ENCODE measurements around the gene RENBP.
"Not testable (repeated sequence)": the region's sequence is repeated elsewhere in the genome, so short reads cannot be mapped to it uniquely, and the experiment has no call there.

Gene RENBP
- 2.5 to 8.5 reads per million in 2 experiments for total RNA-seq

- DNase-seq (ENCODE audit: low read depth) = peak; percentile 31
Measured at GRCh38 chrX:153944140-153944799, at the start of gene RENBP. TSS of gene RENBP (minus strand) at chrX:153944643. CDS start at chrX:153944610, 33 bp downstream.

GRCh38 chrX:153993978-153994377, 49.5 kb upstream of the RENBP start:
- DNase-seq (ENCODE audit: low read depth) = no peak

DNA sequence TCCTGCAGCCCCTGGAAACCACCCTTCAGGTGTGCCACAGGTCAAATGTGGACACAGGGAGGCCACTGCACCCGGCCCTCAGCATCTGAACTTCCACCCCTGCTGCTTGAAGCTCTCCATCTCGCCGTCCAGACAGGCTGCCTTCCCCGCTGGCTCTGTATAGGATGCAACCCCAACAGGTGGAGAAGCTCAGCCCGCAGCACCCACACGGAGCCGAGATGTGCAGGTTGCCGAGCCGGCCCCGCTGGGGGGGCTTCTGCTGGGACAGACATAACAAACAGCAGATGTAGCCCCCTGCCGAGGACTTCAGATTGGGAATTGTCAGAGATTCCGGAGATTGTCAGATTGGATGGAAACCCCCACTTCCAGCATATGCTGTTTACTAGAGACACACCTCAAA, 48.6 kb upstream of the RENBP start:
- no peak for DNase-seq (ENCODE audit: low read depth)

DNA sequence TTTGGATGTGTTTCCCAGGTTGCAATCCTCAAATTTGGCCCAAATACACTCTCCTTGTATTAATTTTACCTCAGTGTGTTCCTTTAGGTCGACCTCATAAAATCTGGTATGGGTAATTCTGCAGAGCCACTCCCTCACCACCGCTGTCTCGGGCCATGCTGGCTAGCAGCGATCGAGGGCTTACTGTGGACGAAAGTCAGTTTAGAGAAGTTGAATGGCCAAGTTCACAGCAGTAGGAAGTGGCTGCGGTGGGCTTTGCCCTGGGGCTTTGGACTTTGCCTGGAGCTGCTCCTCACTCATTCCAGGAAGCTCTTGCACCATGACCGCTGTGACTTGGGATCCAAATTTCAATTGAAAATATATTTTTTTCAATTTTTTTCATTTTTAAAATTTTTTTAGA, 47.7 kb upstream of the RENBP start:
- no peak for DNase-seq (ENCODE audit: low read depth)

GRCh38 chrX:153991013-153991580, 46.7 kb upstream of the RENBP start:
- DNase-seq (ENCODE audit: low read depth) = no peak

DNA sequence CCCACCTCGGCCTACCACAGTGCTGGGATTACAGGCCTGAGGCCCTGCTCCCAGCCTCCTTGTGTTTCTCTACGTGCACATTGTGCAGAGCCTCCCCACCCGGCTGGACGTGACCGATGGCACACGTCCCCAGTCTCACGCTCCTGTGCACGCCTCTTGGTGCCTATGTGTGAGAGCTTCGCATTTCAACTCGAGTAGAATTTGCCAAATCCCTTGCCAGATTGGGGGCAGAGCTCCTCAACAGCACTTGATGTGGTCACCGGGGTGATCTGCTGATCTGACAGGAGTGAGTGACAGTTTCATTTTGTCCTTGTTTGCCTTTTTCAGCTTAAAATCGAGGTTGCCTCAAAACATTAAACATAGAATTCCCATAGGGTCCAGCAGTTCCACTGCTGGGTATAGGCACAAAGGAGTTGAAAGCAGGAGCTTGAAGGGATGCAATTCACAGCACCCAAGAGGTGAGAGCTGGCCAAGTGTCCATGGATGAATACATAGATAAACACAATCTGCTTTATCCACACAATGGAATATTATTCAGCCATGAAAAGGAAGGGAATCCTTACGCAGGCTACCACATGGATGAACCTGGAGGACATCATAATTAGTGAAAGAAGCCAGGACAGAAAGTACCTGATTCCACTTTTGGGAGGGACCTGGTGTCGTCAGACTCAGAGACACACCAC, 45.7 kb upstream of the RENBP start:
- DNase-seq (ENCODE audit: low read depth) = no peak

GRCh38 chrX:153988493-153988892, 44.0 kb upstream of the RENBP start:
- DNase-seq (ENCODE audit: low read depth) = no peak

- DNase-seq (ENCODE audit: low read depth) = no peak
Measured at GRCh38 chrX:153984351-153985178, 40.1 kb upstream of the RENBP start.

- DNase-seq (ENCODE audit: low read depth) = no peak
Measured at GRCh38 chrX:153983321-153983801, 38.9 kb upstream of the RENBP start.

- DNase-seq (ENCODE audit: low read depth) = peak; percentile 45
Measured at GRCh38 chrX:153981771-153982533, 37.5 kb upstream of the RENBP start.

GRCh38 chrX:153981231-153981630, 36.8 kb upstream of the RENBP start:
- DNase-seq (ENCODE audit: low read depth) = no peak

DNA sequence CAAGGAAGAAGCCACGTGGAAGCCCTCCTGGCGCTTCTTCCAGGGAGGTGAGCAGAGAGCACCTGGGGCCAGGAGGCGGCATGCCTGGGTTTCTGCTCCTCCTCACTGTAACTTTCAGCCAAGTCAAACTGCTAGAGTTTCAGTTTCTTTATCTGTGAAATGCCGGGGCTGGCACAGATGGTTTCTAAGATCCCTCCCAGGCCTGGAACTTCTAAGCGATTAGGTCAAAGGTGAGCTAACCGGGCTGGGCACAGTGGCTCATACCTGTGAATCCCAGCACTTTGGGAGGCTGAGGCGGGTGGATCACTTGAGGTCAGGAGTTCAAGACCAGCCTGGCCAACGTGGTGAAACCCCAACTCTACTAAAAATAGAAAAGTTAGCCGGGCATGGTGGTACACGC, 36.0 kb upstream of the RENBP start:
- DNase-seq (ENCODE audit: low read depth) = not testable (repeated sequence)

DNA sequence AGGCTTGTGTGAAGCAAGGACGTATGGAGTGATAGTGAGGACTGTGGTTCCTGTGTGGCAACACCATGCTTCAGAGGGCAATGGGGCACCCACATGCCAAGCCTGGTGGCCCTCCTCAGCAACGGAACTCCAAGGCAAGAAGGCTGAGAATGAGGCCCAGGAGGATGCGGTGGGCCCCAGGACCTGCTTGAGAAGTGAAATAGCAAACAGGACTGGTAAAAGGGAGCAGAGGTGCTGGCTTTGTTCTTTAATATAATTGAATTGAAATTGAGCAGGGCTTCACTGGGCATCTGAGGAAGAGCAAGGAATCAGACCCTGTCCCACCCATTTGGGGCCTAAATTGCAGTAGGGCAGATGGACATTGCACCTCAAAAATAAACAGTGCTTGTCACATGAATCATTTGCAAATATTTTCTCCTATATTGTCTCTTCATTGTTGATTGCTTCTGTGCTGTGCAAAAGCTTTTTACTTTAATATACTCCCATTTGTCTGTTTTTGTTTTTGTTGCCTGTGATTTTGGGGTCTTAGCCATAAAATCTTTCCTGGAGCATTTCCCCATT, 30.4 kb upstream of the RENBP start:
- DNase-seq (ENCODE audit: low read depth) = no peak

DNA sequence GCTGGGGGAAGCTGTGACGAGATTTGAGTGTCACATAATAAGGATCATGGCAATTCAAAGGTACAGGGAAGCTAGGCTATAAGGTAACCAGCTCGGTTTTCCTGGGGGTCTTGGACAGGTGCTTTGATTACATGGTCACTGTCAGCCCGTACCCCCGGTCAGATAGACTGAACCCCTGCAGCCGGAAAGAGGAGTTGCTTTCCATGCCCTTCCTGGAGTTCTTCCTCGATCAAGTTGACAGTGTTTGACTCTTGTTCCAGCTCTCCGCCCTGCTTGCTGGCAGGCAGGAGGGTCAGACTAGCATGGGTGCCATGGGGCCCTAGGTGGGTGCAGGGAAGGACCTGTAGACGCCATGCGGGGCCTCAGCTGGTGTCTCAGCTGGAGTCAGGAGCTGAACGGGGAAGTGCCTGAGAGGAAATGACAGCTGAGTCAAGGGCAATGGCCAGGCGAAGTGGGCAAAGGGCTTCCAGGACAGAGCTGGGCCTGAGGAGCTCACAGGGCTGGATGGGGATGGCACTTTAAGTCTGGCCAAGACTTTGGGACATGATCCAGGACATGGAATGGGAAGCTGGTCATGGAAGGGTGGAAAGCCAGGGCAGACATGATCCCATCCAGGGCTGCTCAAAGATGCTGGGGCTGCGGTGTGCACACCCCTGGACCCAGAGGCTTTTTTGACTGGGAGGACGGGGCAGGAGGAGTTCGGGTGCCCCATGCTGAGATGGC, 29.7 kb upstream of the RENBP start:
- DNase-seq (ENCODE audit: low read depth) = no peak

- DNase-seq (ENCODE audit: low read depth) = no peak
Measured at GRCh38 chrX:153973127-153974002, 28.9 kb upstream of the RENBP start.

DNA sequence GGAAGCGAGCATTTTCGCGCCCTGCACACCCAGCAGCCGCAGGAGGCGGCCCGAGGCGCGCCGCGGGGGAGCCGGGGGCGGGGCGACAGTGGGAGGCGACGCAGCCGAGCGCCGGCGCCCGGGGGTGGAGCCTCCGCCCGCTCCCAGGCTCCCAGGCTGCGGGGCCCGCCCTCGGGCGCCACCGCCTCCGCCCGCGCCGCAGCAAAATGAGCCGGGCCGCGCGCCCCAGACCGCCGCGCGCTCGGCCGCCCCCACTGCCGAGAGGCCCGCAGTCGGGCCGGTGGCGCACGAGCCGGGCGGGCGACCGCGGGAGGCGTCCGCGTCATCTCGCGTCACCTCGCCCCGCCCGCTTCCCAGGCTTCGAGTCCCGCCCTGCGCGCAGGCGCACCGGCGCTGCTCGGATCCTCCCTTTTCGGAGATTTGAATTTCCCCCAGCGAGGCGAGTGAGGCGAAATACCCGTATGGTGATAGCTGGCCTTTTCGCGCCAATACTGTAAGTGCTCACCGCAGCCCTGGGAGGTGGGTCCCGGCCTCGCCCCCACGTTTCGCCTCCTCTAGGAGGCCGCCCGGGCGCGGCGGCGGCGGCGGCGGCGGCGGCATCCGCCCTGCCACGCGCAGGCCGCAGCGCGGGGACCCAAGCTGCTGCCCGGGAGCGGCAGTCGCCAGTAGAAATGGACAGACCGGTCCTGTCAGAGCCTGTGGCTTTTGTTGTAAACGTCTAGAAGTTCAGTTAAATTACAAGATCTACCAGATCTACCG, 28.1 kb upstream of the RENBP start, which contains the start of gene TMEM187:
TSS of gene TMEM187 (plus strand) at position 387 of the 759 bp plus-strand sequence. CDS start 9,309 bp downstream, outside the sequence.
- DNase-seq (ENCODE audit: low read depth) = peak; percentile 83

- peak; percentile 92 for DNase-seq (ENCODE audit: low read depth)
Measured at GRCh38 chrX:153971450-153972367, 27.3 kb upstream of the RENBP start, which contains the start of gene HCFC1. TSS of gene HCFC1 (minus strand) at chrX:153971818. CDS start at chrX:153970840, 978 bp downstream.
